Measurements from ENCODE around the gene COQ6. TPM values are rescaled to one million over a fixed set of nuclear protein-coding genes. Genes with fewer than 3 reads are reported as not detected.

Gene COQ6
- total RNA-seq = 10 to 100 TPM; 26.1 to 59.9 TPM

- DNase-seq (ENCODE audit: low spot score) = peak; percentile 94
- under 1% methylated on average over 50 of the region's 70 CpGs for WGBS
- H3K4me1 ChIP-seq (replicated peaks) = peaks cover 12% of the 10 kb centered on the region
- no peaks in the 10 kb centered on the region for H3K9me3 ChIP-seq
- H3K27me3 ChIP-seq (replicated peaks; ENCODE audit: insufficient read depth) = no peaks in the 10 kb centered on the region
- peak within 1 kb of the TSS; percentile 81 to 82 for H3K27ac ChIP-seq
- intact Hi-C loops (cut with DNase I) = loop anchor here (10.0 kb wide), 1 partner anchor 225 kb away; no protein-coding TSS in a partner anchor
- H3K4me3 ChIP-seq = peak within 1 kb of the TSS; percentile 61 to 83
- TF ChIP-seq POLR2AphosphoS5 (IDR thresholded peaks at IDR 0.05) (peak; percentile 96), POLR2A (IDR thresholded peaks at IDR 0.05) (peak; percentile 54), CTCF (IDR thresholded peaks at IDR 0.05) (peak in 3 of 4 experiments; percentile 5 to 27 (median 15))
- H3K36me3 ChIP-seq = peaks cover 0 to 1% of the 10 kb centered on the region in 2 donors
Measured at GRCh38 chr14:73949752-73950734, at the start of gene COQ6, which contains the start of gene FAM161B. COQ6 (plus strand) TSS chr14:73950302; CDS start chr14:73950333, 31 bp downstream. FAM161B (minus strand) TSS chr14:73950094; CDS start chr14:73950026, 68 bp downstream.

- no peaks in the 10 kb centered on the region for H3K4me1 ChIP-seq (replicated peaks)
- WGBS = 96% methylated on average over 3 of the region's 3 CpGs
- H3K36me3 ChIP-seq = peaks cover 0 to 10% of the 10 kb centered on the region in 2 donors
- no peak for DNase-seq (ENCODE audit: low spot score)
- H3K9me3 ChIP-seq = no peaks in the 10 kb centered on the region
- intact Hi-C loops (cut with DNase I) = no loop called here
- no peaks in the 10 kb centered on the region for H3K27me3 ChIP-seq (replicated peaks; ENCODE audit: insufficient read depth)
- H3K27ac ChIP-seq = no peak overlapping the region
- H3K4me3 ChIP-seq = no peak overlapping the region
- TF ChIP-seq POLR2A (IDR thresholded peaks at IDR 0.05) (no peak), POLR2AphosphoS5 (IDR thresholded peaks at IDR 0.05) (no peak), CTCF (IDR thresholded peaks at IDR 0.05) (no peak)
Measured at GRCh38 chr14:73903028-73903427, 47.1 kb upstream of the COQ6 start.

GRCh38 chr14:73909681-73910080 lies 40.4 kb upstream of the COQ6 start:
- H3K9me3 ChIP-seq = no peaks in the 10 kb centered on the region
- H3K36me3 ChIP-seq = peaks cover 0 to 9% of the 10 kb centered on the region in 2 donors
- H3K4me1 ChIP-seq (replicated peaks) = no peaks in the 10 kb centered on the region
- no peak for TF ChIP-seq POLR2A (IDR thresholded peaks at IDR 0.05)
- TF ChIP-seq POLR2AphosphoS5 (IDR thresholded peaks at IDR 0.05) = no peak
- TF ChIP-seq CTCF (IDR thresholded peaks at IDR 0.05) = no peak
- H3K27me3 ChIP-seq (replicated peaks; ENCODE audit: insufficient read depth) = no peaks in the 10 kb centered on the region
- intact Hi-C loops (cut with DNase I) = no loop called here
- H3K4me3 ChIP-seq = no peak overlapping the region
- no peak overlapping the region for H3K27ac ChIP-seq
- 91% methylated on average over 1 of the region's 1 CpG for WGBS
- no peak for DNase-seq (ENCODE audit: low spot score)

- H3K4me1 ChIP-seq (replicated peaks) = no peaks in the 10 kb centered on the region
- 76% methylated on average over 3 of the region's 3 CpGs for WGBS
- no peak overlapping the region for H3K4me3 ChIP-seq
- peaks cover 0 to 4% of the 10 kb centered on the region in 2 donors for H3K36me3 ChIP-seq
- no peaks in the 10 kb centered on the region for H3K9me3 ChIP-seq
- TF ChIP-seq CTCF (IDR thresholded peaks at IDR 0.05) (no peak), POLR2AphosphoS5 (IDR thresholded peaks at IDR 0.05) (no peak), POLR2A (IDR thresholded peaks at IDR 0.05) (no peak)
- intact Hi-C loops (cut with DNase I) = no loop called here
- no peaks in the 10 kb centered on the region for H3K27me3 ChIP-seq (replicated peaks; ENCODE audit: insufficient read depth)
- H3K27ac ChIP-seq = no peak overlapping the region
- no peak for DNase-seq (ENCODE audit: low spot score)
Measured at GRCh38 chr14:73913256-73913655, 36.8 kb upstream of the COQ6 start.

All from prostate gland (tissue), 2 donors.